HepG2 (cell line): Measurements from ENCODE around the gene SNAP29.

Experiments
- DMAP1 ChIP-seq: IDR thresholded peaks from 2 replicates; pipeline ENCODE4 v1.6.1; 2016
- NFATC3 ChIP-seq: sonication (generic); formaldehyde crosslinking; IDR thresholded peaks from 2 replicates; pipeline ENCODE4 v1.5.1; 2020; ENCODE audit warnings: mild to moderate bottlenecking, missing genetic modification reagents
- ZNF121 ChIP-seq: sonication (generic); formaldehyde crosslinking; IDR thresholded peaks from 2 replicates; pipeline ENCODE4 v1.5.0; 2020; ENCODE audit warnings: mild to moderate bottlenecking, missing genetic modification reagents
- ZNF232 ChIP-seq: sonication (generic); formaldehyde crosslinking; IDR thresholded peaks from 2 replicates; pipeline ENCODE4 v1.4.0; 2020; ENCODE audit warnings: missing genetic modification reagents, borderline replicate concordance
- TF ChIP-seq, protein P1 (sequence below): IDR thresholded peaks from 2 replicates; pipeline ENCODE4 v1.6.1; 2016
- TF ChIP-seq, protein P2 (sequence below): sonication (generic); formaldehyde crosslinking; IDR thresholded peaks from 2 replicates; pipeline ENCODE4 v1.4.0; 2020; ENCODE audit warnings: missing genetic modification reagents, borderline replicate concordance

DNA sequence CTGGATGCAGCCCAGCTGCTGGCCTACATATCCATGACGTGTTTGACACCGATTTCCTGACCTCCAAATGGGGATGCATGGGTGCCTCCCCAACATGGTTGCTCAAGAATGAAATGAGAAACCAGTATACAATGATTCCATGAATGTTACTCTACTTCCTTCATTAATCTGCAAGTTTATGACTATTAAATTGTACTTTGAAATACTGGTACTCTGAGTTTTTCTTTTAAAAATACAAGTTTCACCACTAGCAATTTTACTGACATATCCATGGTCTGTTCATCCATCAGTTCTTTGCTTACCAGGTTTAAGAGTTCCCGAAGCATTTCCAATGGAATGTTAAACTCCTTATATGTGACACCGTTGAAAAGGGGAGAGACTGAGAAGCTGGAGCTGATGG is 45.8 kb upstream of the SNAP29 start:
- no peak for TF ChIP-seq ZNF232 (CRISPR knock-in tag)
- TF ChIP-seq NFATC3 (CRISPR knock-in tag), result no peak
- TF ChIP-seq, protein P1, sequence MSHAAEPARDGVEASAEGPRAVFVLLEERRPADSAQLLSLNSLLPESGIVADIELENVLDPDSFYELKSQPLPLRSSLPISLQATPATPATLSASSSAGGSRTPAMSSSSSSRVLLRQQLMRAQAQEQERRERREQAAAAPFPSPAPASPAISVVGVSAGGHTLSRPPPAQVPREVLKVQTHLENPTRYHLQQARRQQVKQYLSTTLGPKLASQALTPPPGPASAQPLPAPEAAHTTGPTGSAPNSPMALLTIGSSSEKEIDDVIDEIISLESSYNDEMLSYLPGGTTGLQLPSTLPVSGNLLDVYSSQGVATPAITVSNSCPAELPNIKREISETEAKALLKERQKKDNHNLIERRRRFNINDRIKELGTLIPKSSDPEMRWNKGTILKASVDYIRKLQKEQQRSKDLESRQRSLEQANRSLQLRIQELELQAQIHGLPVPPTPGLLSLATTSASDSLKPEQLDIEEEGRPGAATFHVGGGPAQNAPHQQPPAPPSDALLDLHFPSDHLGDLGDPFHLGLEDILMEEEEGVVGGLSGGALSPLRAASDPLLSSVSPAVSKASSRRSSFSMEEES (CRISPR knock-in tag), result no peak
- no peak for TF ChIP-seq ZNF121 (CRISPR knock-in tag)
- TF ChIP-seq, protein P2, sequence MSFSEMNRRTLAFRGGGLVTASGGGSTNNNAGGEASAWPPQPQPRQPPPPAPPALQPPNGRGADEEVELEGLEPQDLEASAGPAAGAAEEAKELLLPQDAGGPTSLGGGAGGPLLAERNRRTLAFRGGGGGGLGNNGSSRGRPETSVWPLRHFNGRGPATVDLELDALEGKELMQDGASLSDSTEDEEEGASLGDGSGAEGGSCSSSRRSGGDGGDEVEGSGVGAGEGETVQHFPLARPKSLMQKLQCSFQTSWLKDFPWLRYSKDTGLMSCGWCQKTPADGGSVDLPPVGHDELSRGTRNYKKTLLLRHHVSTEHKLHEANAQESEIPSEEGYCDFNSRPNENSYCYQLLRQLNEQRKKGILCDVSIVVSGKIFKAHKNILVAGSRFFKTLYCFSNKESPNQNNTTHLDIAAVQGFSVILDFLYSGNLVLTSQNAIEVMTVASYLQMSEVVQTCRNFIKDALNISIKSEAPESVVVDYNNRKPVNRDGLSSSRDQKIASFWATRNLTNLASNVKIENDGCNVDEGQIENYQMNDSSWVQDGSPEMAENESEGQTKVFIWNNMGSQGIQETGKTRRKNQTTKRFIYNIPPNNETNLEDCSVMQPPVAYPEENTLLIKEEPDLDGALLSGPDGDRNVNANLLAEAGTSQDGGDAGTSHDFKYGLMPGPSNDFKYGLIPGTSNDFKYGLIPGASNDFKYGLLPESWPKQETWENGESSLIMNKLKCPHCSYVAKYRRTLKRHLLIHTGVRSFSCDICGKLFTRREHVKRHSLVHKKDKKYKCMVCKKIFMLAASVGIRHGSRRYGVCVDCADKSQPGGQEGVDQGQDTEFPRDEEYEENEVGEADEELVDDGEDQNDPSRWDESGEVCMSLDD, result no peak
- TF ChIP-seq DMAP1 (CRISPR knock-in tag), result no peak
